ENCODE measurements around the gene DMRTC2.
"Not testable (repeated sequence)": the region's sequence is repeated elsewhere in the genome, so short reads cannot be mapped to it uniquely, and the experiment has no call there.

Gene DMRTC2

GRCh38 chr19:41872775-41873647 is 28.2 kb downstream of the DMRTC2 start:
- H3K27ac ChIP-seq (ENCODE audit: low read length): peak overlapping the region; percentile 70

DNA sequence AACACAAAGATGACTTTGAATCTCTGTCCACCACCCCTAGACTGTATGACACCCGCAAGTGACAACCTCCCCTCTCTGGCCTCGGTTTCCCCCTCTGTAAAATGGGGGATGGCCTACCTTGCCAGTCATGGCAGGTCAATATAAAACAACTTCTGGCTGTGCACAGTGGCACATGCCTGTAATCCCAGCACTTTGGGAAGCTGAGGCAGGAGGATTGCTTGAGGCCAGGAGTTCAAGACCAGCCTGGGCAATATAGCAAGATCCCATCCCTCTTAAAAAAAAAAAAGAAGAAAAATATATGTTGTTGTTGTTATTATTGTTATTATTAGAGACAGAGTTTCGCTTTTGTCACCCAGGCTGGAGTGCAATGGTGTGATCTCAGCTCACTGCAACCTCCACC is 31.1 kb downstream of the DMRTC2 start:
- Histone ChIP-seq H2AFZ (ENCODE audit: low read depth, low read length) (peak overlapping the region; percentile 28; the same call in 1 of the 2 replicates), H3K27ac (ENCODE audit: low read length) (peak overlapping the region; percentile 95), H3K9ac (ENCODE audit: low read length) (peak overlapping the region; percentile 27), H3K4me1 (ENCODE audit: low read length) (peaks cover 42% of the 10 kb centered on the region), H4K20me1 (ENCODE audit: insufficient read depth, low read length) (peaks cover 32% of the 10 kb centered on the region), H3K4me3 (ENCODE audit: low read length) (peak overlapping the region; percentile 56), H3K36me3 (replicated peaks; ENCODE audit: low read depth, low read length) (peaks cover 32% of the 10 kb centered on the region), H3K4me2 (ENCODE audit: low read length) (peak overlapping the region; percentile 89), H3K79me2 (ENCODE audit: low read length) (peaks cover 29% of the 10 kb centered on the region)
- H3K9me3 ChIP-seq (ENCODE audit: insufficient read depth, low read length); H3K27me3 ChIP-seq (ENCODE audit: low read depth, low read length): not testable (repeated sequence)

More at GRCh38 chr19:41872775-41873647, 28.2 kb downstream of the DMRTC2 start:
- H4K20me1 ChIP-seq (ENCODE audit: insufficient read depth, low read length): peaks cover 46% of the 10 kb centered on the region
- H3K9me3 ChIP-seq (ENCODE audit: insufficient read depth, low read length): peaks cover 4% of the 10 kb centered on the region; the same call in 1 of the 2 replicates
- H3K79me2 ChIP-seq (ENCODE audit: low read length): peaks cover 20% of the 10 kb centered on the region
- H3K9ac ChIP-seq (ENCODE audit: low read length): no peak overlapping the region
- peaks cover 56% of the 10 kb centered on the region for H3K4me1 ChIP-seq (ENCODE audit: low read length)
- TF ChIP-seq, protein P1, sequence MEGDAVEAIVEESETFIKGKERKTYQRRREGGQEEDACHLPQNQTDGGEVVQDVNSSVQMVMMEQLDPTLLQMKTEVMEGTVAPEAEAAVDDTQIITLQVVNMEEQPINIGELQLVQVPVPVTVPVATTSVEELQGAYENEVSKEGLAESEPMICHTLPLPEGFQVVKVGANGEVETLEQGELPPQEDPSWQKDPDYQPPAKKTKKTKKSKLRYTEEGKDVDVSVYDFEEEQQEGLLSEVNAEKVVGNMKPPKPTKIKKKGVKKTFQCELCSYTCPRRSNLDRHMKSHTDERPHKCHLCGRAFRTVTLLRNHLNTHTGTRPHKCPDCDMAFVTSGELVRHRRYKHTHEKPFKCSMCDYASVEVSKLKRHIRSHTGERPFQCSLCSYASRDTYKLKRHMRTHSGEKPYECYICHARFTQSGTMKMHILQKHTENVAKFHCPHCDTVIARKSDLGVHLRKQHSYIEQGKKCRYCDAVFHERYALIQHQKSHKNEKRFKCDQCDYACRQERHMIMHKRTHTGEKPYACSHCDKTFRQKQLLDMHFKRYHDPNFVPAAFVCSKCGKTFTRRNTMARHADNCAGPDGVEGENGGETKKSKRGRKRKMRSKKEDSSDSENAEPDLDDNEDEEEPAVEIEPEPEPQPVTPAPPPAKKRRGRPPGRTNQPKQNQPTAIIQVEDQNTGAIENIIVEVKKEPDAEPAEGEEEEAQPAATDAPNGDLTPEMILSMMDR (IDR thresholded peaks at IDR 0.05; ENCODE audit: low read depth, low read length): peak; percentile 96
- no peak for TF ChIP-seq EZH2phosphoT487 (IDR thresholded peaks at IDR 0.05; ENCODE audit: low read depth)
- no peak overlapping the region for H3K4me2 ChIP-seq (ENCODE audit: low read length)
- H3K27me3 ChIP-seq (ENCODE audit: low read depth, low read length): no peaks in the 10 kb centered on the region
- H3K4me3 ChIP-seq (ENCODE audit: low read length): no peak overlapping the region
- no peak overlapping the region for H2AFZ ChIP-seq (ENCODE audit: low read depth, low read length)
- peaks cover 37% of the 10 kb centered on the region for H3K36me3 ChIP-seq (replicated peaks; ENCODE audit: low read depth, low read length)

GRCh38 chr19:41876847-41877832 is 32.3 kb downstream of the DMRTC2 start, which contains the start of gene CD79A:
Gene CD79A (plus strand): TSS chr19:41877279. CDS start chr19:41877305, 26 bp downstream.
- peak within 1 kb of the TSS; percentile 89 for H3K4me3 ChIP-seq (ENCODE audit: low read length)

More at GRCh38 chr19:41876847-41877832, 32.3 kb downstream of the DMRTC2 start, which contains the start of gene CD79A:
- TF ChIP-seq, protein P1 (IDR thresholded peaks at IDR 0.05; ENCODE audit: low read depth, low read length): no peak
- TF ChIP-seq EZH2phosphoT487 (IDR thresholded peaks at IDR 0.05; ENCODE audit: low read depth): no peak
- peaks cover 24% of the 10 kb centered on the region for H3K36me3 ChIP-seq (replicated peaks; ENCODE audit: low read depth, low read length)
- H3K79me2 ChIP-seq (ENCODE audit: low read length): peaks cover 29% of the 10 kb centered on the region
- H4K20me1 ChIP-seq (ENCODE audit: insufficient read depth, low read length): peaks cover 21% of the 10 kb centered on the region; the same call in 1 of the 2 replicates
- peaks cover 35% of the 10 kb centered on the region for H3K4me1 ChIP-seq (ENCODE audit: low read length)
- peak within 1 kb of the TSS; percentile 95 for H3K27ac ChIP-seq (ENCODE audit: low read length)
- H3K27me3 ChIP-seq (ENCODE audit: low read depth, low read length): no peaks in the 10 kb centered on the region
- H3K9ac ChIP-seq (ENCODE audit: low read length): peak within 1 kb of the TSS; percentile 99
- H3K9me3 ChIP-seq (ENCODE audit: insufficient read depth, low read length): peaks cover 4% of the 10 kb centered on the region; the same call in 1 of the 2 replicates
- H3K4me2 ChIP-seq (ENCODE audit: low read length): peak within 1 kb of the TSS; percentile 89
- H2AFZ ChIP-seq (ENCODE audit: low read depth, low read length): no peak within 1 kb of the TSS
